GM21786 (cell line): ENCODE results near the gene MYLK2.
"Not testable (repeated sequence)": the region's sequence is repeated elsewhere in the genome, so short reads cannot be mapped to it uniquely, and the experiment has no call there.

Source experiments
- ATAC-seq: cut with Tn5 transposase; IDR thresholded peaks from one replicate; pipeline ENCODE4 v1.9.1; 2021; ENCODE audit not compliant: unreplicated experiment

Gene MYLK2

DNA sequence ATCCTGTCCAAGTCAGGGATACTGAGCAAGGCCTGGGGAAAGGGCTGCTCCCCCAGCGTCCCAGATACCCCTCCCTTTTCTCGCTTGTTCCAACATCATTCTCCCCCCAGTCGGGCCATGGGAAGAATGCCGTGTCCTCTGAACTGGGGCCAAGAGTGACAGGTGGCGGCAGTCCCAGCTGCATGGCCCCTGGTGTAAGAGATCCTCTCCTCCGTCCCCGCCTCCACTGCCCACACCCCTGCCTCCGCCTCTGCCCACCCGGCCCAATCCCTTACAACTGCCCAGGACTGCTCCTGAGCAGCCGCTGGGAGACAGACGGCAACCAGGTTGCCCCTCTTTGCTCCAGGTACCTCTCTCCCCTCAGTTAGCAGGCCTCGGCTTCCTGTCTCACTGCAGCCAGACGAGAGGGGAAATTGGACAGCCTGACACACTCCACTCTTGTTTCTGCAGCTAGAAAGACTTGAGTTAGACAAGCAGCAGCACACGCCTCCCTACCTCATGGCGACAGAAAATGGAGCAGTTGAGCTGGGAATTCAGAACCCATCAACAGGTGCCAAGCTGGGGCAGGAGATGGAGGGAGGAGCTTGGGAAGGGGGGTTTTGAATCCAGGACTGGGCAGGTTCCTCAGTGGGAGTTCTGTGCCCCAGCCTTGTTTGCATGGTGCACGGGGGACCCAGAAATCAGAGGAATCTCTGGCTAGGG lies at the start of gene MYLK2:
TSS of gene MYLK2 (plus strand) at position 274 of the 702 bp plus-strand sequence. CDS start at position 499, 225 bp downstream.
- ATAC-seq: no peak

DNA sequence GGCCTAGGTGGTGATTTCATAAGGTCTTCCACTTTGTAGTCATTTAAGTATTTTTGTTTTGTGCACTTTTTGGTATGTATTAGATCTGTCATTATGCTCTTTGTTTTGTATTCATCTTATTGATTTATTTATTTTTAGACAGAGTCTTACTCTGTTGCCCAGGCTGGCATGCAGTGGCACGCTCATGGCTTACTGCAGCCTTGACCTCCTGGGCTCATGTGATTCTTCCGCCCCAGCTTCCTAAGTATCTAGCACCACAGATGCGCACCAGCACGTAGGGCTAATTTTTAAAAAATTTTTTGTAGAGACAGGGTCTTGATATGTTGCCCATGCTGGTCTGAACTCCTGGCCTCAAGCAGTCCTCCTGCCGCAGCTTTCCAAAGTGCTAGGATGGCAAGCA lies 49.5 kb upstream of the MYLK2 start:
- ATAC-seq: no peak

DNA sequence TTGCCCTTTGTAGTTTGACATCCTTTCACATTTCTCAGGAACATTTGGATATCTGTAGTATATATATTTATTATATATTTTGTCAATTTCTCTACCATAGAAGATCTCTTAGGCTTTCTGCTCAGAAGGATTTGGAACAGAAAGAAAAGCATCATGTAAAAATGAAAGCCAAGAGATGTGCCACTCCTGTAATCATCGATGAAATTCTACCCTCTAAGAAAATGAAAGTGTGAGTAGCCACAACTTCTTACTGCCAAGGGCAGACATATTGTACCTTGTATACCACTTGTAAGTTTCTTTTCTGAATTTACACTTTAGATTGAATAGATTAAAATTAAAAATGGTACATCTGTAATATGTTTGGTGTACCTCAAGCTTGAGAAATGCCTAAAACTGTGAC lies 48.9 kb upstream of the MYLK2 start:
- no peak for ATAC-seq

DNA sequence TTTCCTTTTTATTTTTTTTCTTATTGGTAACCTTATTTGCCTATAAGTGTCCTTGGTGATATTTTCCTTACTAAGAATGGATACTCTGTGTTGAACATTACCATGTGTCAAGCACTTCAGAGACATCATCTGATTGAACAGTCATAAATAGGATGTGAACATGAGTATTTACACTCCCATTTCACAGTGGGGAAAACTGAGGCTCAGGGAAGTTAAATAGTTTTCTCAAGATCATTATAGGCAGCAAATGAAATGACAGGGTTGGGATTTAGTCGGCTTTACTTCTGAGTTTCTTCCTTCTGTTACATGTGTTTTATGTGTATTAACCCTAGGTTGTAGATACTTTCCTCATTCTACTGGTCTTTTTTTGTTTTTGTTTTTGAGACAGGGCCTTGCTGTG lies 44.7 kb upstream of the MYLK2 start:
- ATAC-seq: no peak

DNA sequence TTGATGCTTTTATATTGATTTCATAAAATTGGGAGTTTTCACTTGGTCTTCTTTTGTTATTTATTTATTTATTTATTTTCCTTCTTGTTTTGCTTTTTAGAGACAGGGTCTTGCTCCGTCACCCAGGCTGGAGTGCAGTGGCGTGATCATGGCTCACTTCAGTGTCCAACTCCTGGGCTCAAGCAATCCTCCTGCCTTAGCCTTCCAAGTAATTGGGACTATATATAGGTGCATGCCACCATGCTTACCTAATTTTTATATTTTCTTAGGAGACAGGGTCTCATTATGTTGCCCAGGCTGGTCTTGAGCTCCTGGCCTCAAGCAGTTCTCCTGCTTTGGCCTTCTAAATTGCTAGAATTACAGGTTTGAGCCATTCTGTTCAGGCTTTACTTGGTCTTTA lies 38.3 kb upstream of the MYLK2 start:
- no peak for ATAC-seq

DNA sequence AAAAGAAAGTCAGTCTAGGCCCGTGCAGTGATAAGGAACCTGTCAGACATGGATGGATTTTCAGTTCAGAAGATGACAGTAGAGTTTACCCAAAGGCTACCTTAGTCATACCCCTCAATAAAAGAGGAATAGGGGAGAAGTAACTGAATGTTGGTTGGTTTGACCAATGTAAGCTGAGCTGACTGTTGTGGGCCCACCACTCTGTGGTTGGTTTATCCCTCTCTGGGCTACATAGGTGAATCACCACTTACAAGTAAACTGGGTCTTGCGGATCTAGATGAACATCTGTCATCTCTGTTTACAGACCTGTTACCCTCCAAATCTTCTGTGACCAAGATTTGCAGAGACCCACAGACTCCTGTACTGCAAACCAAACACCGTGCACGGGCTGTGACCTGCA lies 37.2 kb upstream of the MYLK2 start:
- no peak for ATAC-seq

DNA sequence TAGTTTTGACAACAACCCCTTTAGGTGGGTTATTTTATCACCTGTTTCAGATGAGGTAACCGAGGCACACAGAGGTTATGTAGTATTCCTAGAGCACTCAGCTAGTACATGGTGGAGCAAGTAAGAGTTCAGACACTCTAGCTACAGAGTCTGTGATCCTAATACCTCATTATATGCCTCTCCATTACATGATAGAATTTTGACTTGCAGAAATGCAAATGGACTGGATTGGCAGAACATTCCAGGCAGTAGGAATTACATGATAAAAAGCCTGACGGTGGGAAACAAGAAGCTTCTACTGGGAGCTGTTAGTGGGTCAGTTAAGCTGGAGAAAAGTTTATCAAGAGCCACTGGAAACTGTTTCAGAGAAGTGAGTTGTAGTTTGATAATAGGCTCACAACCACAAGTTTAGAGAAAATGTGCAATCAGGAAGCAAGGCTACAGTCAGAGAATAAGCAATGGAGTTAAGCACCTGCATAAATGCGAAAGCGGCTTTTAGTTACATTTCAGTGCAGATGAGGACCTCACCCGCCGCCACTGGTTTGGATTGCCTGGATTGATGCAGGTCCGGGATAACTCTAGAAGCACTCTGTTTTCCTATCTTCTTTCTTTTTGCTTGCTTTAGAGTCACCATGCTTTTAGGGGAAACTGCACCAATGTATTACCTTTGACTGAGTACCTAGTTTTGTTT lies 34.7 kb upstream of the MYLK2 start:
- no peak for ATAC-seq

DNA sequence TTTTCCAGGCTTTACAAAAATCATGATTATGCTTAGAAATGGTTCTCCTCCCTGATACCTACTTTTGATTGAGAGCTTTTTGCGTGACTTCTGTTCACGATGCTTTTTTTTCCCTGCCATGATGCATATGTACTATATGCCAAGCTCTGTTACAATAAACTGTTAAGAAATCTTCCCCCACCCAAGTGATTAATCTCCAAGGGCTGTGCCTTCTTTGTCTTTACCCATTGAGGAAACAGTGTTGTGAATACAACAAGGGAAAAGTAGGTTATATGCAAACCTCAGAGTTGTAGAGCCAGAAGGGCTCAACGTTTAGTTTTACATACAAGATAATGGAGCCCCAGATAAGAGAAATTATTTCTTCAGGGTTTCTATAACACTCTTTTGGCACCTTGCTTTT lies 34.1 kb upstream of the MYLK2 start:
- ATAC-seq: no peak

DNA sequence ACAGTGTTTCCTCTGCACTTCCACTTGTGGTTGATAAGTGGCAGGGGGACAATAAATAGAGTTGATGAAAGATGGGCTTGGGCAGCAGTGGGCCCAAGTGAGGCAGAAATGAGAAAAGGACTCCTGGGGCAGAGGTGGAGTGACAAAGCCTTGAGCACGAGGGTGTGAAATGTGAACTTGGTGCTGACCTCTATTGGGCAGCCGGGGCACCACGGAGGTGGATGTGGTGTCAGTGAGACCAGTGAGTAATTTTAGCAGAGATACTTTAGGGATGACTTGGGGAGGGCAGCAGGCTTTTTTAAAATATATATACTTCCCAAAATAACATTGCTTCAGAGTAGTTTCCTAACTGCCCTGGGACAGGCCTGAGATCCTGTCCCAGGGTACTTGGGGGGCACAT lies 30.6 kb upstream of the MYLK2 start:
- no peak for ATAC-seq

DNA sequence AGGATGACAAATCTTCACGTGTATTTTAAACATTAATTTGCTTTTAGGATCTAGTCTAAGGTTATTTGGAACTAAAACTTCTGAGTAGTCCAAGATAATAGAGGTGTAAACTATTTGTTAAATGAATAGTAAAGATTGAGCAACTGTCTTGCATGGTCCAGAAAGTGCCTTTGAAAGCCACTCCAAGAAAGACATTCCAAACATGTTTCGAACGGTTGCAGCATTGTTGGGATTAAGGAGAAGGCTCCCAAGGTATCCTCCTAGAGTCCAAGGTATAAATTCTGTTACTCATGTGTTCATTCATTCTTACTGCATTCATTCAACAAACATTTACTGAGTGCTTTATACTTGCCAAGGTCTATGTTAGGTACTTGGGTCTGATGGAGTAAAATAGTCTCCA lies 28.8 kb upstream of the MYLK2 start:
- ATAC-seq: no peak

DNA sequence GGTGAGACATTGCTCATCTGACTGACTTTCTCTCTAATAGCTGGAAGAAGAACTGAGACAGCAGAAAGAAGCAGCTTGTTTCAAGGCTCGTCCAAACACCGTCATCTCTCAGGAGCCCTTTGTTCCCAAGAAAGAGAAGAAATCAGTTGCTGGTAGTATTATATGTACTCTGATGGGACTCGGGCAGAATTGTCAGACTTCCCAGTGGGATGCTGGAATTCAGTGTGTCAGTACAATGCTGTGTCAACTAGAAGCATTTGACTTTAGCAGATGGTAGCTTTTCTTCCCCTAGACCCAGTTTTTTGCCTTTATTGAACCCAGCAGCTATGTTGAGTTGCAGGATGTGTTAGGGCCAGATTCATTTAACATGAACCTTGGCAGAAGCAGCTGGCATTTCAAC lies 21.8 kb upstream of the MYLK2 start:
- no peak for ATAC-seq

DNA sequence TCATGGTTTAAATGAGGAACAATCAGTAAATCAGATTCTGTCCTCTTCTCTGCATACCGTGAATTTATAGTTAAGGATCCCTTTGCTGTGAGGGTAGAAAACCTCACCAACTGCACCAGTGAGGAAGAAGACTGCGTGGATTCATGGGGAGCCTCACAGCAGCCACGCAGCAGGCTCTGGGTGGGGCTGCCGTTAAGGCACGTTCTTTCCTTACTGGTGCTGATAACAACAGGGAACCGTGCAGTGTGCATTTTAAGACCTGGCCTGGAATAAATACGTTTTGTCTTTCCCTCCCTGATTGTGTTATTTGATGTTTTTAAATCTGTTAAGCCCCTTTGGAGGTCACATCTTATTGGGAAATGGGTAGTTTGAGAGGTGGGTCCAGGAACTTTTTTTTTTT lies 17.6 kb upstream of the MYLK2 start:
- ATAC-seq: no peak

DNA sequence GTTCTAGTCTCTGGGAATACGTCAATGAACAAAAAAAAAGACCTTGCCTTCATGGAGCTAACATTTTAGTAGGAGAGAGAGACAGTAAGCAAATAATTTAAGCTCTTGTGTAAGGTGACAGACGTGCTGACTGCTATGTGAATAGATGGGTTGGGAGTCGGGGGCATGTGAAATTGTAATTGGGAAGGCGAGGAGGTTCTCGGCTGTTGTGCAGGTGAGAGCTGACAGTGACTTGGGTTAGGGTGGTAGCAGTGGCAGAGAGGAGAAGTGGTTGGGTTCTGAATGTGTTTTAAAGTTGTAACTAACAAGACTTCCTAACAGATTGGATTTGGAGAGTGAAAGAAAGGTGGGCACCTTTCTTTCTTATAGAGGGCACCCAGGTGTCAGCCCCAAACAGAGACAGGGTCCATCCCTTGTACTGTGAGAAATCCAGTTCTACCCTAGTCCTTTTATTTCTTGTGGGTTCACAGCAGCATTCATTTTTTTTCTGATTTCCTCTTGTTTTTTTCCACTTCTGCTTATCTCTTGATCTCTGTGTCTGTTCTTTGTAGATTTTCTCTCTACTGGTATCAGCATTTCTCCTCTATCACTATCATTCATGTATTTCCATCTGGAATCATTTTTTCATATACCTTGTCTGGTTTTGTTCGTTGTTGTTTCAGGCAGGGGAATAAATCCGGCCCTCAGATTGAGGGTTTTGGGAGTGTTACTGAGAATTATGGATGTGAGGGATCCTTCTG lies 15.4 kb upstream of the MYLK2 start:
- no peak for ATAC-seq

DNA sequence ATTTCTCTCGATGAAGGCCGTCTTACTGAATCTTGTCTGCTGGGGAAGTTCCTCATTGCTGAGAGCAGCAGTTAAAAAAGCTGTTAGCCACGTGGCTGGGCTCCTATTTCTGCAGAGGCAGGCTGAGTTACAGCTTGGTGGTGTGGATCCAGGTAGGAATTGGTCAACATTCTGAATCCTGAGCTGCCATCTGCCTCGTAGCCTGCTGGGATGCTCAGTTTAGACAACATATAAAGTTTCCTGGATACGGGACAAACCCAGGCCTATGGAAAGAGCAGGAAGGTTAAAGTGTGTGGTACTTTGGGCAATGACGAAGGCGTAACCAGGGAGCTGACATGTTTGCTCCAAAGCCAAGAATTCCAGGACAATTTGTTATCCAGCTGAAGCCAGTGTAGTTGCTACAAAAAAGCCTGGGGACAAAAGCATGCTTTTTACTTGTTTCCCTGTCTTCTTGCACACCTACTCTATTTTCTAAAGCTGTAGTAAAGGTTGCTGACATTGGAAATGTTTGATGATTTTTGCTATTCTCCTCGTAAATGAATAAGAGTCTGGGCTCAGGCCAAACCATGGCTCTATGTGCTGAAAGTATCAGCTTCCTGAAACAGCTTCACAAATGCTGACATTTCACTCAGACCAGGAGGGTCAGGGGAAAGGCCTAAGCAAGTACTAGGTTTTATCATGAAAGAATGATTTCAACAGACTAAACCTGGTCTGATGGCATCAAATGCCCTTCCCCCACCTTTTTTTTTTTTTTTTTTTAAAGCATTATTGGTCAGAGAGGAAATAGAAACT lies 12.4 kb upstream of the MYLK2 start:
- no peak for ATAC-seq

DNA sequence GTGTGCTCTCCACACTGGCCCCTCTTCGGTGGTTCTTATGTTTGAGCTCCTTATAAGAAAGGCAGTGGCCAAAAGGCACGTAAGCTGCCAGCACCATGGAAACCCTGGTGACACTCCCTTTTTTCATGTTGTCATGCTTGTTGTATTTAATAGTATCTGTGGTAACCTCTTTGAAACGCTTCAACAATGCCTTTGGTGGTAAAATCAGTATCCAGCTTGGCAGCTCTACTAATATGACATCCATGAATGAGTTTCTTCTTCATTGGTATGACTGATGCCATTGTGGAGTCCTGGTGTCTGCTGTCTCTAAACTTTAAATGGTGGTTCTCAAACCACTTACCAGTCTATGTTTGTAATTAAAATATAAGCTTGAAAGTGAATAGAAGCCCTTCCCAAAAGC lies 10.7 kb upstream of the MYLK2 start:
- ATAC-seq: no peak

DNA sequence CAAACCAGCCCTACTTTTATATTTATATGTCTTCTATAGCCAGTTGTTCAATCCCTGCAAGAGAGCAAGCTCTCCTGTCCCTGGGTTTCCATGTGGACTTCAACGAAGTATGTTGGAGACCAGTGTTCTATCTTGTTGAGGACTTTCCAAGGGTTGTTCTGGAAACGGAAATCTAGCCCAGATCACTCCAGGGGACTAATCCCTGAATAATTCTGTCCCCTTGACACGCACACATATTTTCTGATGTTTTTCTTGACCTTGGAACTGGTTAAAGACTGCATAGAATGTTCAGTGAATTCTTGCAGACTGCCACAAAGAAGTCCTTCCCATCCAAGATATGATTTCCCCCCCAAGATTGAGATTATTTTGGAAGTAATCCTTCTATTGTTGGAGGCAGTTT lies 9.5 kb upstream of the MYLK2 start:
- no peak for ATAC-seq

DNA sequence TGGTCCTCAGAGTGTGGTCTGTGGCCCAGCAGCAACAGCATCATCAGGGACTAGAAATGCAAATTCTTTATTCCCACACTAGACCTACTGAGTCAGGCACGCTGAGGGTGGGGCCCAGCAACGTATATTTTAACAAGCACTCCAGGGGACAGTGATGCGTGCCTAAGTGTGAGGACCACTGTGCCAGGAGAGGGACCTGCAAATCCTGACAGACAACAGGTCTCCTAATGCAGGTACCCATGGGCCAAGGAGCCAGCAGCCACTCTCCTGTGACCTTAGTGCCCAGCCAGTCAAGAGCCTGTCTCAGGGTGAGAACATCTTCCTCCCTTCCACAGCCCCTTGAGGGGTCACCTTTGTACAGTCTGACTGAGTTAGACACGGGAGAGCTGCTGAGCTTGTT lies 8.0 kb upstream of the MYLK2 start:
- ATAC-seq: no peak

DNA sequence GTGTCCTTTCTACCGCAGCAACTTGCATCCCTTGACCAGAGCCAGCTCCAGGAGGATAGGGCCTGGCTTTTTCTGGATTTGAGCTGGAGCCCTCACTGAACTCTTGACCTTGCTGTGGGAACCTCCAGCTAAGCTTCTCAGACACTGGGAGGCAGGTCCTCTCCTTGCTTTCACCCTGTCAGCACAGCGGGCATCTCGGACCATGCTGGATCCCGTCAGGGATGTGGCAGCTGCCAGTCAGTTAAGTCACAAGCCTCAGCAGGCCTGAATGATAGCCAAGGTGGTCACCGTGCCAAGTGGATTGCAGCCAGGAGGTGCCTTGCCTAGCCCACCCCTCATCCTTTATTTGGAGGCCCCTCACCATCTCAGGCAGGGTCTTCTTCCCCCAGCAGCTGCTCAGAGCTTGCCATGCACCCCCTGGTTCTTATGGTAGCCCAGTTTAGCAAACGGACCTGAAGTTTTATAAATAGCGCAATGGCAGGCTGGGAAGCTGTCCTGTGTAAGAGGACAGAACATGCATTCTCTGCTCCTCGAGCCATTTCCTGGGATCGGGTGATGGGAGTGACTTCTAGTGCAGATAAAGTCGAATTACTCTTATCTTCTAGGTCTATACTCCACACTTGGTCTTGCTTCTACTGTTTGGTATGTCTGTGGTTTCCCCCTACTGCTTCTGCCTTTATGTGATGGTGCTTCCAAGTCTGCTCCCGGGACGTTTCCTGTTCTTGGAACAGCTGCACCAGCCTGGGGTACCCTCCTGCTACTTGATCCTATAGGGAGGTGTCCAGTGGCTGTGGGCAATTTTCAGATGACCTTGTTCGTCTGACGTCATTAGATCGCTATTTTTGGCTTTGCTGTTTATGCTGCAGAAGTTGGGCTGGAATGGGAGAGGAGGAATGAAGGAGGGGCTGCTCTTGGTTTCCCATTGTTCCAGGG lies 7.1 kb upstream of the MYLK2 start:
- ATAC-seq: no peak

DNA sequence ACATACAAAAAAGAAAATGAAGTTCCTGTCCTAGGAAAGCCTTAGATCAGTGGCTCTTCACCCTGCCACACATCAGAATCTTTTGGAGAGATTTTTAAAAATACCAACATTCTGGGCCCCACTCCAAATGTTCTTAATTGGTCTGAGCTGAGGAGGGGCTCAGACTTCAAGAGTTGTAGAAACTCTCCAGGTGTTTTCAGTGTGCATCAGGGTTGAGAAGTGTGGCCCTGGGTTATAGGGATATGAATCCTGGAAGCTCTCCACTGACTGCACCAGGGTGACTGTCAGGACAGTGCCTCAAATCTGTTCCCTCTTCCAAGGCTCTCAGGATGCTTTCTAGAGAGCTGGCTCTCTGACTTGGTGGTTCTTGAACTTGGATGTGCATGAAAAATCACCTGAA lies 5.5 kb upstream of the MYLK2 start:
- no peak for ATAC-seq

DNA sequence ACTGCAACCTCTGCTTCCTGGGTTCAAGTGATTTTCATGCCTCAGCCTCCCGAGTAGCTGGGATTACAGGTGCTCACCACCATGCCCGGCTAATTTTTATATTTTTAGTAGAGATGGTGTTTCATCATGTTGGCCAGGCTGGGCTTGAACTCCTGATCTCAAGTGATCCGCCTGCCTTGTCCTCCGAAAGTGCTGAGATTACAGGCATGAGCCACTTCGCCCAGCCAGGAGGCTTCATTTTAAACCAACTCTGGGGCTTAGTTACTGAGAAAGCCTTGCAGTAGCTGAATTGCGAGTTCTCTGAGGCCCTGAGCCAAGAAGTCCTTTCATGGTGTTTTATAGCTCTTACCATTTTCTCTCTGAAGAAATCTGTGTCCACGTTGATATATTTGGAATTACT lies 5.0 kb upstream of the MYLK2 start:
- ATAC-seq: not testable (repeated sequence)
